ENCODE data around the gene KAT2A.

Gene KAT2A

GRCh38 chr17:42114118-42114517, 7.0 kb downstream of the KAT2A start:
- no peak for DNase-seq (ENCODE audit: low spot score)

GRCh38 chr17:42113293-42114069, 7.7 kb downstream of the KAT2A start:
- DNase-seq (ENCODE audit: low spot score), result no peak

- peak; percentile 89 for DNase-seq (ENCODE audit: low spot score)
These were observed 8.5 kb downstream of the KAT2A start, which contains the start of gene DHX58 for GRCh38 chr17:42112552-42113176. Gene DHX58 (minus strand): TSS chr17:42112714. CDS start chr17:42111892, 822 bp downstream.

GRCh38 chr17:42111871-42112551, 9.2 kb downstream of the KAT2A start:
- DNase-seq (ENCODE audit: low spot score), result peak; percentile 51

- no peak for DNase-seq (ENCODE audit: low spot score)
These were observed 9.9 kb downstream of the KAT2A start for GRCh38 chr17:42111265-42111636.

- no peak for DNase-seq (ENCODE audit: low spot score)
These were observed 10.6 kb downstream of the KAT2A start for GRCh38 chr17:42110301-42111264.

- DNase-seq (ENCODE audit: low spot score), result no peak
These were observed 12.1 kb downstream of the KAT2A start for GRCh38 chr17:42109086-42109485.

GRCh38 chr17:42107597-42108576, 13.3 kb downstream of the KAT2A start:
- no peak for DNase-seq (ENCODE audit: low spot score)

- no peak for DNase-seq (ENCODE audit: low spot score)
These were observed 14.0 kb downstream of the KAT2A start for GRCh38 chr17:42107124-42107523.

GRCh38 chr17:42106009-42106408, 15.2 kb downstream of the KAT2A start:
- DNase-seq (ENCODE audit: low spot score), result no peak

GRCh38 chr17:42104264-42104663, 16.9 kb downstream of the KAT2A start:
- DNase-seq (ENCODE audit: low spot score), result no peak

- no peak for DNase-seq (ENCODE audit: low spot score)
These were observed 17.8 kb downstream of the KAT2A start for GRCh38 chr17:42103221-42103954.

GRCh38 chr17:42101513-42102292, 19.5 kb downstream of the KAT2A start:
- peak; percentile 67 for DNase-seq (ENCODE audit: low spot score)

GRCh38 chr17:42098730-42099399, 22.3 kb downstream of the KAT2A start:
- no peak for DNase-seq (ENCODE audit: low spot score)

GRCh38 chr17:42097691-42098631, 23.2 kb downstream of the KAT2A start, which contains the start of gene ZNF385C:
Gene ZNF385C (minus strand): TSS chr17:42098473. CDS start chr17:42063056, 35,417 bp downstream.
- DNase-seq (ENCODE audit: low spot score), result no peak

- no peak for DNase-seq (ENCODE audit: low spot score)
These were observed 24.6 kb downstream of the KAT2A start for GRCh38 chr17:42096360-42097111.
